Measurements from ENCODE around the gene CTSA. TPM values are rescaled to one million over a fixed set of nuclear protein-coding genes. Genes with fewer than 3 reads are reported as not detected.

Gene CTSA
- total and polyA plus RNA-seq, 9 of the 15 experiments (the other 6 are each of a cell fraction or from before 2014, with no cell fraction given), result 8.8 to 61.7 (median 28.3) TPM

GRCh38 chr20:45890077-45890984 lies 804 bp upstream of the CTSA start (continued):
- TF ChIP-seq KAT2B (IDR thresholded peaks at IDR 0.05; ENCODE audit: low read depth, low read length) (no peak), TEAD1 (CRISPR knock-in tag; IDR thresholded peaks at IDR 0.05) (no peak), MCM2 (IDR thresholded peaks at IDR 0.05; ENCODE audit: low read depth) (no peak), ZNF589 (CRISPR knock-in tag; IDR thresholded peaks at IDR 0.05; ENCODE audit: low read depth) (0 out of 2 replicates have a peak, but pooled peaks have one; percentile 36), PRPF4 (IDR thresholded peaks at IDR 0.05; ENCODE audit: insufficient read depth, low read depth, low read length, poor library complexity, severe bottlenecking) (peak; percentile 89), ZNF740 (CRISPR knock-in tag; IDR thresholded peaks at IDR 0.05) (no peak), ZNF740 (tag; IDR thresholded peaks at IDR 0.05) (no peak), CEBPG (CRISPR knock-in tag; IDR thresholded peaks at IDR 0.05) (no peak), CEBPG (tag; conservative IDR thresholded peaks at IDR 0.05 in 1 of 2, IDR thresholded peaks at IDR 0.05 in 1 of 2) (no peak), ZBTB2 (IDR thresholded peaks at IDR 0.05) (no peak), RFX7 (CRISPR knock-in tag; IDR thresholded peaks at IDR 0.05) (no peak), MLLT1 (IDR thresholded peaks at IDR 0.05) (peak in 1 of 2 experiments; percentile 30; a peak in 1 of 4 replicates), NR2C1 (IDR thresholded peaks at IDR 0.05) (no peak), NR2C1 (tag; IDR thresholded peaks at IDR 0.05) (no peak), ZNF165 (CRISPR knock-in tag; IDR thresholded peaks at IDR 0.05; ENCODE audit: borderline replicate concordance) (no peak), ARID1B (IDR thresholded peaks at IDR 0.05) (no peak), MAFG (tag; conservative IDR thresholded peaks at IDR 0.05) (no peak), RNF2 (IDR thresholded peaks at IDR 0.05) (no peak), THRA (IDR thresholded peaks at IDR 0.05) (no peak)

Data from K562 (cell line).